Spleen (tissue), 7 donors: Measurements from ENCODE around the gene KCNB1.

ENCODE experiments used
- POLR2AphosphoS5 ChIP-seq, 3 donors: sonication (generic); formaldehyde crosslinking; IDR thresholded peaks; one replicate each; pipeline ENCODE4 v1.5.1; 2017; ENCODE audit warnings: antibody characterized with exemption in 3 of 3
- TF ChIP-seq, protein P1 (sequence below), 11 experiments: fragments of 200-600 bp in 7 of 11; fragments of 450-650 bp in 4 of 11; sonication (generic) in 4 of 11; IDR thresholded peaks in 8 of 11; conservative IDR thresholded peaks in 3 of 11; 1 replicate in 7 of 11; 2 replicates in 4 of 11; pipeline versions ENCODE4 v1.4.0 to v1.8.0; 2016 to 2021; ENCODE audit warnings: antibody characterized with exemption in 11 of 11, inconsistent platforms in 4 of 11, mild to moderate bottlenecking in 1 of 11
- donor health status: DM: no; HTN: no; CAD: no; lungs with moderate emphysema.
- donor health status: DM: no; HTN: no; CAD: no.
- donor health status: DM: no; HTN: no; CAD: no.

DNA sequence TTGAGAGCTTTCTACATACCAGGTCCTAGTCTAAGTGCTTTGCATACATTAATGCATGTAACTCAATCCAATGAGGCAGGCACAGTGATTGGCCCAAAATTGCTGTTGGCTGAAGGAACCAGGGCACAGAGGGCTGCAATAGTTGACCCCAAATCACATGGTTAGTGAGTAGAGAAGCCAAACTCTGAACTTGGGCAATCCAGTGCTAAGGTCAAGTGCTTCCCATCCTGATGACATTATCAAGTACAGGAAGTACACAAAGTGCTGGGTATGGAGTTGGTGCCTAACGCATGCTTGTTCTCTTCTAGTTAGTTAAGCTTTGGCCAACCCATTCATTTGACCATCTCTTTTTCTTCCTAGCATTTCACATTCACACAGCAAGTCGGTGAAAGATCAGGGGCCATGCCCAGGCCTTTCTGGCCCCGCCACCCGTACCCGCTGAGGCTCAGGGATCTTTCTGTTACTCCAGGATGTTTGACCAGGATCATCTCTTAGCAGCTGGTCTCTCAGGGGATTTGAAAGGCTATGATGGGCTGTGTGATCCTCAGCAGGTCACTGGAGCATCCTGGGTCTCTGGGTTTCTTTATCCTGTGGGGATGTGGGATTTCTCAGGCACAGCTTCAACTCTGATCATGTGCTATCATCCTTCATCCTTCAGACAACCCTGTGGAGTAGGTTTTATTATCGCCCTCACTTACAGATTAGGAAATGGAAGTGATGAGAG, 7.0 kb downstream of the KCNB1 start:
- TF ChIP-seq, protein P1, sequence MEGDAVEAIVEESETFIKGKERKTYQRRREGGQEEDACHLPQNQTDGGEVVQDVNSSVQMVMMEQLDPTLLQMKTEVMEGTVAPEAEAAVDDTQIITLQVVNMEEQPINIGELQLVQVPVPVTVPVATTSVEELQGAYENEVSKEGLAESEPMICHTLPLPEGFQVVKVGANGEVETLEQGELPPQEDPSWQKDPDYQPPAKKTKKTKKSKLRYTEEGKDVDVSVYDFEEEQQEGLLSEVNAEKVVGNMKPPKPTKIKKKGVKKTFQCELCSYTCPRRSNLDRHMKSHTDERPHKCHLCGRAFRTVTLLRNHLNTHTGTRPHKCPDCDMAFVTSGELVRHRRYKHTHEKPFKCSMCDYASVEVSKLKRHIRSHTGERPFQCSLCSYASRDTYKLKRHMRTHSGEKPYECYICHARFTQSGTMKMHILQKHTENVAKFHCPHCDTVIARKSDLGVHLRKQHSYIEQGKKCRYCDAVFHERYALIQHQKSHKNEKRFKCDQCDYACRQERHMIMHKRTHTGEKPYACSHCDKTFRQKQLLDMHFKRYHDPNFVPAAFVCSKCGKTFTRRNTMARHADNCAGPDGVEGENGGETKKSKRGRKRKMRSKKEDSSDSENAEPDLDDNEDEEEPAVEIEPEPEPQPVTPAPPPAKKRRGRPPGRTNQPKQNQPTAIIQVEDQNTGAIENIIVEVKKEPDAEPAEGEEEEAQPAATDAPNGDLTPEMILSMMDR (IDR thresholded peaks at IDR 0.05 in 8 of 11, conservative IDR thresholded peaks at IDR 0.05 in 3 of 11), result no peak
- peak in 1 of 3 donors; percentile 44 for TF ChIP-seq POLR2AphosphoS5 (IDR thresholded peaks at IDR 0.05)
